NB4 (cell line): Measurements from ENCODE around the gene CCM2.

Experiments
- POLR2A ChIP-seq: IDR thresholded peaks from 2 replicates; pipeline ENCODE4 v1.6.1; 2011; ENCODE audit warnings: mild to moderate bottlenecking; ENCODE audit not compliant: insufficient read length; ENCODE audit errors: extremely low read depth
- TF ChIP-seq, protein P1 (sequence below): IDR thresholded peaks from one replicate; pipeline ENCODE4 v1.5.1; 2012; ENCODE audit warnings: low read depth, low read length

DNA sequence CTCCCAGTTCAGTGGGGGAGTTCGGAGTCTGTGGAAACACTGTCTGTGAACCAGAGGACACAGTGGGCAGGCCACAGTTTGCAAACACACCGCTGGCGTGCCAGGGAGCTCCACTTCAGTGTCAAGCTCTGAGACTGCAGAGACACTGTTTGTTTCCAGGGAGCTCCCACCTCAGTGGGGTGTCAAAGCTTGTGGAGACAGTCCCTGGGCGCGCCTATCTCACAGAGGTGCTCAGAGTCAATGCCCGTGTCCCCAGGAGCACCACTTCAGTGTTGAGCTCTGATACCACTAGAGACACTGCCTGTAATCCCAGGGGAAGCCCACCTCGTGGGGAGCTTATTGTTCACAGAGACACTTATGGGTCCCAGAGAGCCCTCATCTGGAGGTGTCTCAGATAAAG, 25.5 kb upstream of the CCM2 start:
- TF ChIP-seq, protein P1, sequence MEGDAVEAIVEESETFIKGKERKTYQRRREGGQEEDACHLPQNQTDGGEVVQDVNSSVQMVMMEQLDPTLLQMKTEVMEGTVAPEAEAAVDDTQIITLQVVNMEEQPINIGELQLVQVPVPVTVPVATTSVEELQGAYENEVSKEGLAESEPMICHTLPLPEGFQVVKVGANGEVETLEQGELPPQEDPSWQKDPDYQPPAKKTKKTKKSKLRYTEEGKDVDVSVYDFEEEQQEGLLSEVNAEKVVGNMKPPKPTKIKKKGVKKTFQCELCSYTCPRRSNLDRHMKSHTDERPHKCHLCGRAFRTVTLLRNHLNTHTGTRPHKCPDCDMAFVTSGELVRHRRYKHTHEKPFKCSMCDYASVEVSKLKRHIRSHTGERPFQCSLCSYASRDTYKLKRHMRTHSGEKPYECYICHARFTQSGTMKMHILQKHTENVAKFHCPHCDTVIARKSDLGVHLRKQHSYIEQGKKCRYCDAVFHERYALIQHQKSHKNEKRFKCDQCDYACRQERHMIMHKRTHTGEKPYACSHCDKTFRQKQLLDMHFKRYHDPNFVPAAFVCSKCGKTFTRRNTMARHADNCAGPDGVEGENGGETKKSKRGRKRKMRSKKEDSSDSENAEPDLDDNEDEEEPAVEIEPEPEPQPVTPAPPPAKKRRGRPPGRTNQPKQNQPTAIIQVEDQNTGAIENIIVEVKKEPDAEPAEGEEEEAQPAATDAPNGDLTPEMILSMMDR: no peak
- TF ChIP-seq POLR2A: no peak
